ENCODE results near the gene ZKSCAN5. TPM values are rescaled to one million over a fixed set of nuclear protein-coding genes. Genes with fewer than 3 reads are reported as not detected.

The ZKSCAN5 gene
- total and polyA plus RNA-seq, 2 donors (not counting 3 experiments of a cell fraction or from before 2014, with no cell fraction given) = 4.3 to 9.7 TPM

DNA sequence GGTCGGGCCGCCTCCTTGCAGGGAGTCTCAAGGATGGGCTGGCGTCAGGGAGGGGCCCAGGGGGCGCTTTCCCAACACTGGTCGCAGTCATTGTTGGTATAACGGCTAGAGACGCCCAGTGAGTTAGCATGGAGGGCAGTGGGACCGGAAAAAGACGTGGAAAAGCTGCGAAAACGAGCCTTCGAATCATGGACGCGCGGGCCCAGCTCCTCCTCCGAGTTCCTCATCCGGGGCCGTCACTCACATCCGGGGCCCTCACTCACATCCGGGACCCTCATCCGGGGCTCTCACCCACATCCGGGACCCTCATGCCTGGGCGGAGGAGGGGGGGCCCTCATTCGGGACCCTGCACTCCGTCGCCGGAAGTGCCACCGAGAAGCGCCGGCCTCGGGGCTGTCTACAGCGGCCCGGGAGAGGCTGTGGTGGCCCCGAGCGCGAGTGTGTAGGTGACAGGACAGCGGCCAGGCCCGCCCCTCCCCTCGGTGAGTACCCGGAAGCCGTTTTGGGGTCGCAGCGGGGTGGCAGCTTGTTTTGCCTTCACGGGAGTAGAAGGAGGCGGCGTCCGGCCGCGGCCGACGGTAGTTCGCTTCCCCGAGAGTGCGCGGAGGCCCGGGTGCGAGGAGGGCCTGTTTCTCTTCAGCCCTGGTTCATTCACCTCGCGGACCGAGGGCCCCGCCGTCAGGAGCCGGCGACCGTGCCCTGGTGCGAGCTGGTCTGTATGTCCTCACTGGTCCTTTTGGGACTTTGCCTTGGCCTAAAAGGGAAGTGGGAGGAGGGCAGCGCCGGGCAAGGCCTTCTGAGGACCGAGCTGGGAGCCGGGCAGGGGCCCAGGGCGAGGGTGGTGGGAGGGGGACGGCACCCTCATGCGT is 54.1 kb downstream of the ZKSCAN5 start, which contains the start of gene ZNF655:
ZNF655 (plus strand) TSS at position 337 of the 869 bp plus-strand sequence. CDS start 1,918 bp downstream, outside the sequence.
- Histone ChIP-seq H3K4me1 (ENCODE audit: control insufficient read depth, extremely low read depth, insufficient read depth, low read length) (peaks cover 20% of the 10 kb centered on the region), H3K27ac (ENCODE audit: insufficient read depth, low read depth, low read length) (peak within 1 kb of the TSS; percentile 73), H3K9me1 (replicated peaks; ENCODE audit: control insufficient read depth, extremely low read depth, insufficient read depth, low read length) (no peaks in the 10 kb centered on the region), H4K20me1 (replicated peaks; ENCODE audit: control insufficient read depth, extremely low read depth, insufficient read depth, low read length) (no peaks in the 10 kb centered on the region), H3K79me2 (ENCODE audit: control insufficient read depth, insufficient read depth, low read length) (peaks cover 13% of the 10 kb centered on the region), H3K27me3 (ENCODE audit: control insufficient read depth in 2 of 2, insufficient read depth in 2 of 2, low read length in 2 of 2) (no peaks in the 10 kb centered on the region), H2AFZ (ENCODE audit: low read depth, low read length) (peak within 1 kb of the TSS; percentile 87), H3K9me3 (replicated peaks; ENCODE audit: control insufficient read depth, insufficient read depth, low read length) (no peaks in the 10 kb centered on the region), H3K4me3 (replicated peaks in 1 of 3; ENCODE audit: insufficient read depth in 1 of 3, low read depth in 1 of 3, low read length in 3 of 3) (peak within 1 kb of the TSS; percentile 80 to 86 (median 84)), H3K4me2 (ENCODE audit: insufficient read depth, low read length) (peak within 1 kb of the TSS; percentile 83), H3K36me3 (ENCODE audit: control insufficient read depth in 2 of 2, extremely low read depth in 1 of 2, insufficient read depth in 2 of 2, low read length in 2 of 2) (peaks cover 4 to 10% of the 10 kb centered on the region in 2 experiments), H3K9ac (replicated peaks; ENCODE audit: extremely low read depth, insufficient read depth, low read length) (peak within 1 kb of the TSS; percentile 91)
- DNase-seq (ENCODE audit: low read depth, low spot score) = peak; percentile 61
- TF ChIP-seq EZH2 (IDR thresholded peaks at IDR 0.05; ENCODE audit: borderline replicate concordance, low read depth, low read length, severe bottlenecking) (no peak), POLR2AphosphoS5 (IDR thresholded peaks at IDR 0.05; ENCODE audit: insufficient read depth, low read depth, low read length) (peak; percentile 27)
- TF ChIP-seq, protein P1, sequence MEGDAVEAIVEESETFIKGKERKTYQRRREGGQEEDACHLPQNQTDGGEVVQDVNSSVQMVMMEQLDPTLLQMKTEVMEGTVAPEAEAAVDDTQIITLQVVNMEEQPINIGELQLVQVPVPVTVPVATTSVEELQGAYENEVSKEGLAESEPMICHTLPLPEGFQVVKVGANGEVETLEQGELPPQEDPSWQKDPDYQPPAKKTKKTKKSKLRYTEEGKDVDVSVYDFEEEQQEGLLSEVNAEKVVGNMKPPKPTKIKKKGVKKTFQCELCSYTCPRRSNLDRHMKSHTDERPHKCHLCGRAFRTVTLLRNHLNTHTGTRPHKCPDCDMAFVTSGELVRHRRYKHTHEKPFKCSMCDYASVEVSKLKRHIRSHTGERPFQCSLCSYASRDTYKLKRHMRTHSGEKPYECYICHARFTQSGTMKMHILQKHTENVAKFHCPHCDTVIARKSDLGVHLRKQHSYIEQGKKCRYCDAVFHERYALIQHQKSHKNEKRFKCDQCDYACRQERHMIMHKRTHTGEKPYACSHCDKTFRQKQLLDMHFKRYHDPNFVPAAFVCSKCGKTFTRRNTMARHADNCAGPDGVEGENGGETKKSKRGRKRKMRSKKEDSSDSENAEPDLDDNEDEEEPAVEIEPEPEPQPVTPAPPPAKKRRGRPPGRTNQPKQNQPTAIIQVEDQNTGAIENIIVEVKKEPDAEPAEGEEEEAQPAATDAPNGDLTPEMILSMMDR (IDR thresholded peaks at IDR 0.05; ENCODE audit: extremely low read depth in 1 of 2, insufficient read depth in 1 of 2, low read depth in 1 of 2, low read length in 2 of 2) = peak in 1 of 2 donors; percentile 18
- dilution Hi-C loops (cut with MboI; ENCODE audit: extremely low pct_ligation_motif_present, low sequenced_read_pairs) = no loop called here
- FAIRE-seq = no peak
- BruUV-seq (replicated peaks) = TSS peak; percentile 35
- intact Hi-C loops (cut with micrococcal nuclease) = loop anchor here (2.0 kb wide), 1 partner anchor 58 kb away; the partner anchor contains the start of gene ZSCAN25
- ChIA-PET POLR2A (interaction anchor here (1.2 kb wide), 1 partner anchor 61 kb away, joined by 3 read pairs; no protein-coding TSS in a partner anchor), CTCF (interaction anchor here (1.4 to 2.3 kb wide), 2 partner anchors 54 to 58 kb away, joined by 3 to 6 read pairs; partner anchors contain the start of genes ZKSCAN5 and ZSCAN25)

Measured in endothelial cell of umbilical vein (primary cell).